Measurements from ENCODE around the gene PDCD2.

PDCD2 gene

DNA sequence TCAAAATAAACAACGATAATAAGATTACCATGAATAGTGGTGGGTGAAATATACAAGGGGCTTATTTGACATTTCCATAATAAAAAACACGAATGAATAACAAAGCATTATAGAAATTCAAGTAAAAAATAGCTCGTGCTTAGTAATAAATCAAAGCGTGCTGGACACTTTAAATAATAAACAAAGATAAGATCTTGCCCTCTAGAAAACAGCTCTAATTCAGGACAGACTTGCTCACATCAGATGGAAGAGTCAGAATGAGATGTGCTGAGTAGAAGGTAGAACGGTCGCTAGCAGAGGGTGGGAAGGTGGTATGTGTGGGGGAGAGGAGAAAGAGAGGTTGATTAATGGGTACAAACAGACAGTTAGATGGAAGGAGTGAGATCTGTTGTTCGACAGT lies 58.6 kb downstream of the PDCD2 start:
- TF ChIP-seq, protein P1, sequence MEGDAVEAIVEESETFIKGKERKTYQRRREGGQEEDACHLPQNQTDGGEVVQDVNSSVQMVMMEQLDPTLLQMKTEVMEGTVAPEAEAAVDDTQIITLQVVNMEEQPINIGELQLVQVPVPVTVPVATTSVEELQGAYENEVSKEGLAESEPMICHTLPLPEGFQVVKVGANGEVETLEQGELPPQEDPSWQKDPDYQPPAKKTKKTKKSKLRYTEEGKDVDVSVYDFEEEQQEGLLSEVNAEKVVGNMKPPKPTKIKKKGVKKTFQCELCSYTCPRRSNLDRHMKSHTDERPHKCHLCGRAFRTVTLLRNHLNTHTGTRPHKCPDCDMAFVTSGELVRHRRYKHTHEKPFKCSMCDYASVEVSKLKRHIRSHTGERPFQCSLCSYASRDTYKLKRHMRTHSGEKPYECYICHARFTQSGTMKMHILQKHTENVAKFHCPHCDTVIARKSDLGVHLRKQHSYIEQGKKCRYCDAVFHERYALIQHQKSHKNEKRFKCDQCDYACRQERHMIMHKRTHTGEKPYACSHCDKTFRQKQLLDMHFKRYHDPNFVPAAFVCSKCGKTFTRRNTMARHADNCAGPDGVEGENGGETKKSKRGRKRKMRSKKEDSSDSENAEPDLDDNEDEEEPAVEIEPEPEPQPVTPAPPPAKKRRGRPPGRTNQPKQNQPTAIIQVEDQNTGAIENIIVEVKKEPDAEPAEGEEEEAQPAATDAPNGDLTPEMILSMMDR (IDR thresholded peaks at IDR 0.05; ENCODE audit: low read depth, low read length) = no peak
- DNase-seq (ENCODE audit: extremely low read depth, low read depth) = no peak
